ENCODE measurements around the gene VCAN. TPM values are rescaled to one million over a fixed set of nuclear protein-coding genes. Genes with fewer than 3 reads are reported as not detected.
"Not testable (repeated sequence)": the region's sequence is repeated elsewhere in the genome, so short reads cannot be mapped to it uniquely, and the experiment has no call there.

The VCAN gene
- total RNA-seq (under 1 TPM; 0.39 to 0.55 TPM), polyA plus RNA-seq (under 1 TPM; 0.19 to 0.57 (median 0.28) TPM), total RNA-seq (0 to 1.4 (median 0.13) reads per million in 6 experiments)

- Mint-ChIP-seq H3K27me3 (peaks cover 49 to 95% (median 69%) of the 10 kb centered on the region in 5 donors), H3K4me1 (peaks cover 15 to 40% (median 33%) of the 10 kb centered on the region in 4 donors), H3K9me3 (peaks cover 0 to 3% (median 0%) of the 10 kb centered on the region in 9 donors), H3K27ac (peak within 1 kb of the TSS in 1 of 10 donors; percentile 45), H3K4me3 (peak within 1 kb of the TSS; percentile 3 to 86 (median 74)), H3K36me3 (peaks cover 0 to 8% (median 5%) of the 10 kb centered on the region in 3 donors)
- peak in 1 of 10 donors; percentile 8 for DNase-seq
- ATAC-seq: no peak
- POLR2A ChIA-PET: no interaction called here
These were observed at the start of gene VCAN for GRCh38 chr5:83471405-83472212. Gene VCAN (plus strand): TSS chr5:83471744. CDS start chr5:83483519, 11,775 bp downstream.

- POLR2A ChIA-PET: no interaction called here
- Mint-ChIP-seq H3K9me3 (peaks cover 0 to 12% (median 3%) of the 10 kb centered on the region in 9 donors), H3K36me3 (peaks cover 0 to 9% (median 0%) of the 10 kb centered on the region in 3 donors), H3K27ac (no peak overlapping the region), H3K27me3 (peaks cover 0 to 3% (median 0%) of the 10 kb centered on the region in 5 donors), H3K4me3 (no peak overlapping the region), H3K4me1 (no peaks in the 10 kb centered on the region)
- ATAC-seq (no peak), DNase-seq (no peak)
These were observed 49.3 kb upstream of the VCAN start for GRCh38 chr5:83422284-83422683.

GRCh38 chr5:83426855-83427254 is 44.7 kb upstream of the VCAN start:
- Mint-ChIP-seq H3K27ac (no peak overlapping the region), H3K4me1 (no peaks in the 10 kb centered on the region), H3K36me3 (peaks cover 0 to 3% (median 0%) of the 10 kb centered on the region in 3 donors), H3K9me3 (peaks cover 0 to 2% (median 0%) of the 10 kb centered on the region in 9 donors), H3K27me3 (peaks cover 0 to 4% (median 0%) of the 10 kb centered on the region in 5 donors), H3K4me3 (no peak overlapping the region)
- no peak for DNase-seq
- POLR2A ChIA-PET: no interaction called here
- no peak for ATAC-seq

- H3K4me3 Mint-ChIP-seq: no peak overlapping the region
- no peak overlapping the region for H3K27ac Mint-ChIP-seq
- no peaks in the 10 kb centered on the region for H3K36me3 Mint-ChIP-seq
- POLR2A ChIA-PET: no interaction called here
- H3K4me1 Mint-ChIP-seq: no peaks in the 10 kb centered on the region
- H3K27me3 Mint-ChIP-seq: peaks cover 0 to 4% (median 0%) of the 10 kb centered on the region in 5 donors
- ATAC-seq (no peak), DNase-seq (no peak)
- no peaks in the 10 kb centered on the region for H3K9me3 Mint-ChIP-seq
These were observed 43.4 kb upstream of the VCAN start for GRCh38 chr5:83428126-83428525.

GRCh38 chr5:83428890-83429289 is 42.7 kb upstream of the VCAN start:
- no peak for ATAC-seq
- POLR2A ChIA-PET: no interaction called here
- DNase-seq: no peak
- no peak overlapping the region for H3K4me3 Mint-ChIP-seq
- H3K36me3 Mint-ChIP-seq: no peaks in the 10 kb centered on the region
- peaks cover 0 to 4% (median 0%) of the 10 kb centered on the region in 5 donors for H3K27me3 Mint-ChIP-seq
- no peak overlapping the region for H3K27ac Mint-ChIP-seq
- H3K4me1 Mint-ChIP-seq: no peaks in the 10 kb centered on the region
- H3K9me3 Mint-ChIP-seq: no peaks in the 10 kb centered on the region

- POLR2A ChIA-PET: no interaction called here
- peaks cover 0 to 4% (median 0%) of the 10 kb centered on the region in 5 donors for H3K27me3 Mint-ChIP-seq
- peak; percentile 69 for ATAC-seq
- peak; percentile 2 to 67 (median 34) for DNase-seq
- no peak overlapping the region for H3K27ac Mint-ChIP-seq
- no peak overlapping the region for H3K4me3 Mint-ChIP-seq
- no peaks in the 10 kb centered on the region for H3K36me3 Mint-ChIP-seq
- H3K9me3 Mint-ChIP-seq: no peaks in the 10 kb centered on the region
- H3K4me1 Mint-ChIP-seq: no peaks in the 10 kb centered on the region
These were observed 41.2 kb upstream of the VCAN start for GRCh38 chr5:83430130-83431010.

GRCh38 chr5:83433891-83434290 is 37.7 kb upstream of the VCAN start:
- no peaks in the 10 kb centered on the region for H3K4me1 Mint-ChIP-seq
- H3K36me3 Mint-ChIP-seq: no peaks in the 10 kb centered on the region
- ATAC-seq (no peak), DNase-seq (no peak)
- POLR2A ChIA-PET: no interaction called here
- H3K27ac Mint-ChIP-seq: no peak overlapping the region
- no peak overlapping the region for H3K4me3 Mint-ChIP-seq
- H3K9me3 Mint-ChIP-seq: peaks cover 0 to 6% (median 0%) of the 10 kb centered on the region in 9 donors
- H3K27me3 Mint-ChIP-seq: peaks cover 0 to 2% (median 0%) of the 10 kb centered on the region in 5 donors

GRCh38 chr5:83434946-83435345 is 36.6 kb upstream of the VCAN start:
- H3K4me3 Mint-ChIP-seq: no peak overlapping the region
- no peak for ATAC-seq
- H3K9me3 Mint-ChIP-seq: peaks cover 0 to 6% (median 0%) of the 10 kb centered on the region in 9 donors
- H3K27ac Mint-ChIP-seq: no peak overlapping the region
- H3K36me3 Mint-ChIP-seq: no peaks in the 10 kb centered on the region
- POLR2A ChIA-PET: no interaction called here
- peaks cover 0 to 2% (median 0%) of the 10 kb centered on the region in 5 donors for H3K27me3 Mint-ChIP-seq
- no peaks in the 10 kb centered on the region for H3K4me1 Mint-ChIP-seq
- DNase-seq: no peak

GRCh38 chr5:83436276-83436675 is 35.3 kb upstream of the VCAN start:
- Mint-ChIP-seq H3K4me1 (no peaks in the 10 kb centered on the region), H3K9me3 (peaks cover 0 to 6% (median 0%) of the 10 kb centered on the region in 9 donors), H3K36me3 (no peaks in the 10 kb centered on the region), H3K27me3 (peaks cover 0 to 2% (median 0%) of the 10 kb centered on the region in 5 donors), H3K4me3 (no peak overlapping the region), H3K27ac (no peak overlapping the region)
- DNase-seq (no peak), ATAC-seq (no peak)
- POLR2A ChIA-PET: no interaction called here

GRCh38 chr5:83437697-83438096 is 33.8 kb upstream of the VCAN start:
- H3K27ac Mint-ChIP-seq, H3K27me3 Mint-ChIP-seq, H3K9me3 Mint-ChIP-seq, H3K4me1 Mint-ChIP-seq, DNase-seq, ATAC-seq, H3K36me3 Mint-ChIP-seq, POLR2A ChIA-PET, H3K4me3 Mint-ChIP-seq: not testable (repeated sequence)

- peaks cover 0 to 6% (median 0%) of the 10 kb centered on the region in 9 donors for H3K9me3 Mint-ChIP-seq
- peaks cover 0 to 1% (median 0%) of the 10 kb centered on the region in 5 donors for H3K27me3 Mint-ChIP-seq
- H3K4me1 Mint-ChIP-seq: peaks cover 0 to 5% (median 0%) of the 10 kb centered on the region in 4 donors
- no peak overlapping the region for H3K27ac Mint-ChIP-seq
- H3K4me3 Mint-ChIP-seq: no peak overlapping the region
- POLR2A ChIA-PET: no interaction called here
- no peak for DNase-seq
- H3K36me3 Mint-ChIP-seq: no peaks in the 10 kb centered on the region
- no peak for ATAC-seq
These were observed 30.7 kb upstream of the VCAN start for GRCh38 chr5:83440826-83441225.

- POLR2A ChIA-PET: no interaction called here
- ATAC-seq (no peak), DNase-seq (no peak)
- Mint-ChIP-seq H3K4me1 (peaks cover 0 to 5% (median 0%) of the 10 kb centered on the region in 4 donors), H3K27ac (no peak overlapping the region), H3K4me3 (no peak overlapping the region), H3K36me3 (no peaks in the 10 kb centered on the region), H3K9me3 (peaks cover 0 to 6% (median 0%) of the 10 kb centered on the region in 9 donors), H3K27me3 (peaks cover 0 to 1% (median 0%) of the 10 kb centered on the region in 5 donors)
These were observed 29.8 kb upstream of the VCAN start for GRCh38 chr5:83441747-83442146.

GRCh38 chr5:83443534-83443933 is 28.0 kb upstream of the VCAN start:
- DNase-seq: no peak
- Mint-ChIP-seq H3K36me3 (no peaks in the 10 kb centered on the region), H3K27ac (no peak overlapping the region), H3K4me3 (no peak overlapping the region), H3K4me1 (peaks cover 0 to 5% (median 0%) of the 10 kb centered on the region in 4 donors), H3K27me3 (peaks cover 0 to 1% (median 0%) of the 10 kb centered on the region in 5 donors), H3K9me3 (no peaks in the 10 kb centered on the region)
- POLR2A ChIA-PET: no interaction called here
- ATAC-seq: no peak
